ENCODE measurements around the gene CHRNA9. TPM values are rescaled to one million over a fixed set of nuclear protein-coding genes. Genes with fewer than 3 reads are reported as not detected.

CHRNA9 gene
- total and polyA plus RNA-seq, 2 of the 4 experiments (the other 2 are of a cell fraction), result not detected

DNA sequence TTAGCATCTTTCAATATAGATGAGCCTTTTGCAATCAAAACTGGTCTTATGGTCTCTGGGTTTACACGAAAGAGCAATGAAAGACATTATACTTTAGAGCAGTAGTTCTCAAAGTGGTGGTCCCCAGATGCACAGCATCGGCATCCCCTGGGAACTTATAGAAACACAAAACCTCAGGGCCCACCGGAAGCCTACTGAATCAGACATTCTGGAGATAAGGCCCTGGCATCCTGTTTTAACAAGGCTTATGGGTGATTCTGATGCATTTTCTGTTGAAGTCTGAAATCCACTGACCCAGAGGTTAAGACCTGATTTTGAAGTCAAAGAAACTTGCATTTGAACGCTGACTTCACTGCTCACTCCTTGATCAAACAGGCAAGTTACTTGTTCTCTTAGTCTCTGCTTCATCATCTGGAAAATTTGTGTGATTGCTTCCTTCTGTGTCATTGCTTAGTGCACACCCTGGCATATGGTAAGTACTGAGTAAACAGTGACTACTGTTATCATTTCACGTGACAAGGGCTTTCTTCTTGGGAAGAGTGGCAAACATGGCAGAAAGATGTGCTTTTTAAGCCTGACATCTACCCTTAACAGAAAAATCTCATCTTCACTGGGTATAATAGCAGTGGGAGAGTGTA, 14.5 kb downstream of the CHRNA9 start:
- dilution Hi-C loops (cut with HindIII; ENCODE audit: low sequenced_read_pairs, unreplicated experiment) (no loop called here), in situ Hi-C loops (cut with MboI; ENCODE audit: low sequenced_read_pairs) (no loop called here), intact Hi-C loops (cut with micrococcal nuclease) (no loop called here)
- no TSS peak for BruUV-seq (replicated peaks)
- Histone ChIP-seq H3K27ac (ENCODE audit: insufficient read depth, low read length) (no peak overlapping the region), H2AFZ (replicated peaks; ENCODE audit: low read length, poor library complexity) (no peak overlapping the region), H2BK120ac (ENCODE audit: low read depth, low read length) (no peak overlapping the region), H3K36me3 (ENCODE audit: control insufficient read depth, insufficient read depth, low read length) (no peaks in the 10 kb centered on the region), H3K4me3 (ENCODE audit: insufficient read depth, low read depth, low read length) (no peak overlapping the region), H2BK5ac (ENCODE audit: low read depth, low read length, poor library complexity, severe bottlenecking) (no peak overlapping the region), H4K5ac (ENCODE audit: low read depth, low read length) (no peak overlapping the region), H4K8ac (ENCODE audit: low read depth in 2 of 2, low read length in 2 of 2) (no peak overlapping the region), H2AK9ac (replicated peaks; ENCODE audit: low read depth, low read length, poor library complexity) (no peak overlapping the region), H3K9me3 (ENCODE audit: control insufficient read depth, insufficient read depth, low read length) (no peaks in the 10 kb centered on the region), H2AK5ac (ENCODE audit: low read depth, low read length) (no peak overlapping the region), H3K18ac (ENCODE audit: low read depth, low read length) (no peak overlapping the region), H4K91ac (ENCODE audit: insufficient read depth, low read depth, low read length) (no peak overlapping the region), H3K56ac (ENCODE audit: extremely low read depth, insufficient read depth, low read length) (no peak overlapping the region), H3K27me3 (ENCODE audit: control insufficient read depth, insufficient read depth, low read length) (peaks cover 5% of the 10 kb centered on the region), H4K20me1 (ENCODE audit: insufficient read depth, low read length) (no peaks in the 10 kb centered on the region), H3K4me2 (ENCODE audit: low read depth, low read length) (no peak overlapping the region), H3K79me1 (ENCODE audit: low read depth in 1 of 2, low read length in 2 of 2) (no peaks in the 10 kb centered on the region), H3K14ac (replicated peaks; ENCODE audit: low read depth, low read length) (no peak overlapping the region), H3K9me1 (ENCODE audit: insufficient read depth, low read length) (no peaks in the 10 kb centered on the region), H2BK15ac (ENCODE audit: low read depth, low read length) (no peak overlapping the region), H3K4ac (ENCODE audit: low read depth, low read length) (no peak overlapping the region), H3K23ac (ENCODE audit: low read depth, low read length) (no peak overlapping the region), H2BK20ac (ENCODE audit: low read depth, low read length) (no peak overlapping the region), H3K9ac (ENCODE audit: low read depth, low read length) (no peak overlapping the region), H3K4me1 (ENCODE audit: control insufficient read depth, insufficient read depth, low read length) (no peaks in the 10 kb centered on the region)
- WGBS, 2 experiments (ENCODE audit: extremely low coverage in 2 of 2, insufficient read length in 1 of 2), result 100% methylated on average over 1 of the region's 5 CpGs; no CpG with 5 or more reads in 1 of the 2 experiments
- ATAC-seq (ENCODE audit: low read depth), result peak; percentile 42
- CTCF ChIA-PET, result no interaction called here
- POLR2A ChIA-PET (ENCODE audit: unreplicated experiment), result no interaction called here
- peak; percentile 20 for DNase-seq
- TF ChIP-seq ELK1 (IDR thresholded peaks at IDR 0.05; ENCODE audit: borderline replicate concordance, low read depth, low read length) (no peak), BHLHE40 (IDR thresholded peaks at IDR 0.05; ENCODE audit: low read depth, low read length) (peak; percentile 40; the same call in 1 of the 2 replicates)

Data from IMR-90 (cell line).